Endodermal cell (in vitro differentiated cells): ENCODE data around the gene NUDCD2. TPM values are rescaled to one million over a fixed set of nuclear protein-coding genes. Genes with fewer than 3 reads are reported as not detected.

ENCODE experiments used
- DNase-seq: peaks from one replicate; pipeline ENCODE4 v3.0.0-alpha.2; 2017
- H3K27ac ChIP-seq: 2 replicates; pipeline ENCODE4 v1.5.1; 2013; ENCODE audit warnings: mild to moderate bottlenecking, low read depth, low read length, moderate library complexity
- H3K27me3 ChIP-seq: 2 replicates; pipeline ENCODE4 v1.6.1; 2013; ENCODE audit warnings: mild to moderate bottlenecking, low read length, moderate library complexity; ENCODE audit not compliant: insufficient read depth, control insufficient read depth, poor library complexity, severe bottlenecking
- H3K36me3 ChIP-seq: 2 replicates; pipeline ENCODE4 v1.7.0; 2013; ENCODE audit warnings: mild to moderate bottlenecking, low read length, moderate library complexity; ENCODE audit not compliant: control insufficient read depth, insufficient read depth
- H3K4me1 ChIP-seq: one replicate; pipeline ENCODE4 v1.7.0; 2013; ENCODE audit warnings: low read length; ENCODE audit not compliant: control insufficient read depth, insufficient read depth
- H3K4me3 ChIP-seq: 2 replicates; pipeline ENCODE4 v1.5.1; 2013; ENCODE audit warnings: mild to moderate bottlenecking, low read length, moderate library complexity
- H3K9ac ChIP-seq: 2 replicates; pipeline ENCODE4 v1.6.1; 2013; ENCODE audit warnings: mild to moderate bottlenecking, low read length, moderate library complexity; ENCODE audit not compliant: poor library complexity, severe bottlenecking; ENCODE audit errors: extremely low read depth
- H3K9me3 ChIP-seq: 2 replicates; pipeline ENCODE4 v1.6.1; 2013; ENCODE audit warnings: mild to moderate bottlenecking, low read length, moderate library complexity; ENCODE audit not compliant: control insufficient read depth
- H3K27ac Mint-ChIP-seq: 2 replicates; pipeline ENCODE4 v1.8.0; 2020; ENCODE audit warnings: mixed read lengths
- H3K27me3 Mint-ChIP-seq: 2 replicates; pipeline ENCODE4 v1.8.0; 2021; ENCODE audit warnings: mild to moderate bottlenecking, mixed read lengths; ENCODE audit not compliant: insufficient read depth
- H3K36me3 Mint-ChIP-seq: 2 replicates; pipeline ENCODE4 v1.8.0; 2020; ENCODE audit warnings: low read depth, mixed read lengths
- H3K4me1 Mint-ChIP-seq: 2 replicates; pipeline ENCODE4 v1.8.0; 2020; ENCODE audit warnings: mixed read lengths
- H3K4me3 Mint-ChIP-seq: 2 replicates; pipeline ENCODE4 v1.8.0; 2020; ENCODE audit warnings: mild to moderate bottlenecking, moderate library complexity, mixed read lengths
- H3K9me3 Mint-ChIP-seq: 2 replicates; pipeline ENCODE4 v1.8.0; 2020; ENCODE audit warnings: mild to moderate bottlenecking, mixed read lengths
- CTCF ChIP-seq: fragments of 200-600 bp; sonication (generic); conservative IDR thresholded peaks from 2 replicates; pipeline ENCODE4 v1.5.0; 2021; ENCODE audit warnings: antibody characterized with exemption, mild to moderate bottlenecking
- WGBS, 2 experiments: methylation state at CpG; one replicate each; pipeline versions ENCODE4 v1.1.5 to v1.1.7; 2013; ENCODE audit warnings: missing lambda C conversion rate in 2 of 2, mixed read lengths in 1 of 2; ENCODE audit not compliant: insufficient coverage in 1 of 2, insufficient read length in 1 of 2; 5-methylcytosine and 5-hydroxymethylcytosine counted together
- total RNA-seq, 2 donors: library from RNA; stranded (reverse); fragmentation: NEBNext Ultra II Directional in 1 of 2; extraction: Animal tissue kit (Norgen Biotek cat#: 25700) in 1 of 2; gene quantifications; 2 replicates in 1 of 2; 3 replicates in 1 of 2; pipeline ENCODE4 v1.2.1, GENCODE V29; 2021

NUDCD2 gene
- total RNA-seq, 2 donors from 2014 or later: 36.0 to 73.0 TPM

GRCh38 chr5:163410505-163410904, 49.4 kb downstream of the NUDCD2 start:
- no peak for DNase-seq
- Histone ChIP-seq H3K36me3 (no peaks in the 10 kb centered on the region), H3K4me1 (peaks cover 6% of the 10 kb centered on the region), H3K27me3 (no peaks in the 10 kb centered on the region), H3K4me3 (no peak overlapping the region), H3K27ac (no peak overlapping the region), H3K9me3 (no peaks in the 10 kb centered on the region), H3K9ac (no peak overlapping the region)
- Mint-ChIP-seq H3K4me3 (no peak overlapping the region), H3K4me1 (peaks cover 34% of the 10 kb centered on the region), H3K27me3 (no peaks in the 10 kb centered on the region), H3K36me3 (peaks cover 2% of the 10 kb centered on the region), H3K27ac (no peak overlapping the region), H3K9me3 (no peaks in the 10 kb centered on the region)
- 82 to 83% methylated on average over 2 of the region's 2 CpGs for WGBS, 2 experiments
- TF ChIP-seq CTCF: no peak

GRCh38 chr5:163409384-163409783, 50.5 kb downstream of the NUDCD2 start:
- peaks cover 33% of the 10 kb centered on the region for H3K4me1 Mint-ChIP-seq
- Histone ChIP-seq H3K27me3 (no peaks in the 10 kb centered on the region), H3K27ac (no peak overlapping the region), H3K9me3 (no peaks in the 10 kb centered on the region), H3K4me1 (peaks cover 6% of the 10 kb centered on the region), H3K4me3 (no peak overlapping the region), H3K9ac (no peak overlapping the region), H3K36me3 (no peaks in the 10 kb centered on the region)
- H3K9me3 Mint-ChIP-seq: no peaks in the 10 kb centered on the region
- no peaks in the 10 kb centered on the region for H3K27me3 Mint-ChIP-seq
- TF ChIP-seq CTCF: no peak
- H3K27ac Mint-ChIP-seq: no peak overlapping the region
- no peak for DNase-seq
- no peak overlapping the region for H3K4me3 Mint-ChIP-seq
- WGBS, 2 experiments: 89 to 93% methylated on average over 6 of the region's 6 CpGs
- H3K36me3 Mint-ChIP-seq: peaks cover 2% of the 10 kb centered on the region

- WGBS, 2 experiments: 30 to 38% methylated on average over 2 to 9 of the region's 9 CpGs
- H3K4me1 Mint-ChIP-seq: peaks cover 38% of the 10 kb centered on the region
- peaks cover 2% of the 10 kb centered on the region for H3K36me3 Mint-ChIP-seq
- TF ChIP-seq CTCF: peak; percentile 95
- no peaks in the 10 kb centered on the region for H3K9me3 Mint-ChIP-seq
- H3K27me3 ChIP-seq: no peaks in the 10 kb centered on the region
- peaks cover 13% of the 10 kb centered on the region for H3K4me1 ChIP-seq
- no peak overlapping the region for H3K4me3 ChIP-seq
- H3K36me3 ChIP-seq: no peaks in the 10 kb centered on the region
- no peak overlapping the region for H3K27ac ChIP-seq
- no peak overlapping the region for H3K27ac Mint-ChIP-seq
- DNase-seq: peak; percentile 80
- no peak overlapping the region for H3K9ac ChIP-seq
- H3K4me3 Mint-ChIP-seq: no peak overlapping the region
- no peaks in the 10 kb centered on the region for H3K9me3 ChIP-seq
- H3K27me3 Mint-ChIP-seq: no peaks in the 10 kb centered on the region
These were observed 51.5 kb downstream of the NUDCD2 start for GRCh38 chr5:163408311-163408923.
